Adrenal gland (tissue), 5 donors: ENCODE results near the gene DNAH2.

Experiments used
- CTCF ChIP-seq, 6 experiments: fragments of 450-650 bp in 4 of 6; fragments of 200-600 bp in 2 of 6; sonication (generic) in 1 of 6; IDR thresholded peaks; 1 replicate in 5 of 6; 2 replicates in 1 of 6; pipeline versions ENCODE4 v1.5.1 to v1.8.0; 2016 to 2021; ENCODE audit warnings: antibody characterized with exemption in 6 of 6, mild to moderate bottlenecking in 2 of 6, moderate library complexity in 1 of 6
- POLR2A ChIP-seq, 2 donors: fragments of 450-650 bp; IDR thresholded peaks; one replicate each; pipeline ENCODE4 v1.6.1; 2017; ENCODE audit warnings: antibody characterized with exemption in 2 of 2, mild to moderate bottlenecking in 2 of 2, moderate library complexity in 1 of 2
- donor health status: DM: no; HTN: no; CAD: no.

- TF ChIP-seq CTCF (IDR thresholded peaks at IDR 0.05) (no peak), POLR2A (IDR thresholded peaks at IDR 0.05) (no peak)
Observed at GRCh38 chr17:7775051-7775450, 57.5 kb downstream of the DNAH2 start.
